Measurements from ENCODE around the gene CELA2A. TPM values are rescaled to one million over a fixed set of nuclear protein-coding genes. Genes with fewer than 3 reads are reported as not detected.
"Not testable (repeated sequence)": the region's sequence is repeated elsewhere in the genome, so short reads cannot be mapped to it uniquely, and the experiment has no call there.

Gene CELA2A
- total and polyA plus RNA-seq, 7 donors = 0.10 to 2.1 TPM; not detected in 5

GRCh38 chr1:15483971-15484370 lies 27.4 kb downstream of the CELA2A start:
- DNase-seq = no peak
- no peak overlapping the region for H3K4me3 ChIP-seq
- no peaks in the 10 kb centered on the region for H3K4me1 ChIP-seq
- no peaks in the 10 kb centered on the region for H3K36me3 ChIP-seq (ENCODE audit: insufficient read depth in 1 of 2, low read depth in 1 of 2)
- intact Hi-C loops (cut with DNase I) = no loop called here
- H3K27me3 ChIP-seq (ENCODE audit: insufficient read depth in 3 of 3, low read length in 2 of 3) = no peaks in the 10 kb centered on the region
- H3K9me3 ChIP-seq = no peaks in the 10 kb centered on the region
- WGBS, 3 donors = 82 to 88% (median 88%) methylated on average over 2 of the region's 2 CpGs
- no peak overlapping the region for H3K27ac ChIP-seq
- TF ChIP-seq CTCF (IDR thresholded peaks at IDR 0.05) = no peak
- no peak for ATAC-seq

- intact Hi-C loops (cut with DNase I); H3K27ac ChIP-seq; H3K4me3 ChIP-seq; H3K36me3 ChIP-seq (ENCODE audit: insufficient read depth in 1 of 2, low read depth in 1 of 2); H3K9me3 ChIP-seq; DNase-seq; ATAC-seq; H3K27me3 ChIP-seq (ENCODE audit: insufficient read depth in 3 of 3, low read length in 2 of 3); H3K4me1 ChIP-seq: not testable (repeated sequence)
- WGBS, 3 donors = 65 to 80% (median 72%) methylated on average over 6 of the region's 6 CpGs
Measured at GRCh38 chr1:15484443-15484842, 27.9 kb downstream of the CELA2A start.

GRCh38 chr1:15485636-15486035 lies 29.1 kb downstream of the CELA2A start:
- DNase-seq (no peak), ATAC-seq (no peak)
- 93 to 96% (median 93%) methylated on average over 6 of the region's 6 CpGs for WGBS, 3 donors
- no peak for TF ChIP-seq CTCF (IDR thresholded peaks at IDR 0.05)
- intact Hi-C loops (cut with DNase I) = no loop called here
- no peaks in the 10 kb centered on the region for H3K4me1 ChIP-seq
- H3K27ac ChIP-seq = no peak overlapping the region
- H3K9me3 ChIP-seq = no peaks in the 10 kb centered on the region
- H3K36me3 ChIP-seq (ENCODE audit: insufficient read depth in 1 of 2, low read depth in 1 of 2) = peaks cover 0 to 5% of the 10 kb centered on the region in 2 donors
- H3K27me3 ChIP-seq (ENCODE audit: insufficient read depth in 3 of 3, low read length in 2 of 3) = no peaks in the 10 kb centered on the region
- H3K4me3 ChIP-seq = no peak overlapping the region

GRCh38 chr1:15486844-15487610 lies 30.5 kb downstream of the CELA2A start:
- DNase-seq; H3K4me1 ChIP-seq; H3K9me3 ChIP-seq; H3K4me3 ChIP-seq; intact Hi-C loops (cut with DNase I); ATAC-seq; H3K27ac ChIP-seq; H3K27me3 ChIP-seq (ENCODE audit: insufficient read depth in 3 of 3, low read length in 2 of 3): not testable (repeated sequence)
- H3K36me3 ChIP-seq (ENCODE audit: insufficient read depth in 1 of 2, low read depth in 1 of 2) = peaks cover 0 to 17% of the 10 kb centered on the region in 2 donors
- 95 to 97% (median 96%) methylated on average over 17 of the region's 17 CpGs for WGBS, 3 donors

GRCh38 chr1:15488371-15488770 lies 31.8 kb downstream of the CELA2A start:
- H3K4me3 ChIP-seq = no peak overlapping the region
- H3K36me3 ChIP-seq (ENCODE audit: insufficient read depth in 1 of 2, low read depth in 1 of 2) = peaks cover 0 to 30% of the 10 kb centered on the region in 2 donors
- no peak overlapping the region for H3K27ac ChIP-seq
- DNase-seq (no peak), ATAC-seq (no peak)
- WGBS, 3 donors = 82 to 85% (median 82%) methylated on average over 3 of the region's 3 CpGs
- no peak for TF ChIP-seq CTCF (IDR thresholded peaks at IDR 0.05)
- intact Hi-C loops (cut with DNase I) = no loop called here
- no peaks in the 10 kb centered on the region for H3K27me3 ChIP-seq (ENCODE audit: insufficient read depth in 3 of 3, low read length in 2 of 3)
- H3K9me3 ChIP-seq = no peaks in the 10 kb centered on the region
- no peaks in the 10 kb centered on the region for H3K4me1 ChIP-seq
